ENCODE data around the gene NR1H3. TPM values are rescaled to one million over a fixed set of nuclear protein-coding genes. Genes with fewer than 3 reads are reported as not detected.

The NR1H3 gene
- total RNA-seq, 2 experiments from 2014 or later = 6.2 to 14.7 TPM

DNA sequence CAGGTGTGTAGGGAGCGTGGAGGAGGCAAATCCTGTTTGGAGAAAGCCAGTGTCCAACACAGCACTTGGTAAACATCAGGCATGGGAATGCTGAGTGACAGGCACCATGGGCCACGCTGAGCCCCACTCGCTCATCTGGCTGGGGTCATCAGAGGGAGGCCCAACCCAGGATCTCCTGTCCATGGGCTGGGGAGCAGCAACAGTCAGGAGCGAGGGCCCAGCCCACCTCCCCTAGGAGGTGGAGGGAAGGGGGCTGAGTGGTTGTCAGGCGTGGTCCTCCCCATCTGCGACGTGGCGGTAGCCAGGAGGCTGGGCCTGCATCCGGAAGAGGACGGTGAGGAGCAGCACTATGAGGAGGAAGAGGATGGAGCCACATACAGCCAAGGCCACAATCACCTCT, 17.9 kb upstream of the NR1H3 start:
- Histone ChIP-seq H3K9me3 (ENCODE audit: low read length) (no peaks in the 10 kb centered on the region), H3K27ac (ENCODE audit: low read depth, low read length, poor library complexity, severe bottlenecking) (no peak overlapping the region), H4K20me1 (ENCODE audit: insufficient read depth, low read length) (no peaks in the 10 kb centered on the region), H3K36me3 (ENCODE audit: insufficient read depth, low read length) (peaks cover 62% of the 10 kb centered on the region), H3K4me3 (ENCODE audit: low read depth, low read length, poor library complexity, severe bottlenecking) (no peak overlapping the region), H3K4me2 (ENCODE audit: low read length) (no peak overlapping the region), H2AFZ (ENCODE audit: low read length) (no peak overlapping the region), H3K4me1 (ENCODE audit: insufficient read depth, low read length, poor library complexity, severe bottlenecking) (no peaks in the 10 kb centered on the region), H3K9me2 (ENCODE audit: insufficient read depth, low read length) (no peaks in the 10 kb centered on the region), H3K79me2 (ENCODE audit: insufficient read depth, low read depth, low read length) (no peaks in the 10 kb centered on the region)
- TF ChIP-seq, protein P1, sequence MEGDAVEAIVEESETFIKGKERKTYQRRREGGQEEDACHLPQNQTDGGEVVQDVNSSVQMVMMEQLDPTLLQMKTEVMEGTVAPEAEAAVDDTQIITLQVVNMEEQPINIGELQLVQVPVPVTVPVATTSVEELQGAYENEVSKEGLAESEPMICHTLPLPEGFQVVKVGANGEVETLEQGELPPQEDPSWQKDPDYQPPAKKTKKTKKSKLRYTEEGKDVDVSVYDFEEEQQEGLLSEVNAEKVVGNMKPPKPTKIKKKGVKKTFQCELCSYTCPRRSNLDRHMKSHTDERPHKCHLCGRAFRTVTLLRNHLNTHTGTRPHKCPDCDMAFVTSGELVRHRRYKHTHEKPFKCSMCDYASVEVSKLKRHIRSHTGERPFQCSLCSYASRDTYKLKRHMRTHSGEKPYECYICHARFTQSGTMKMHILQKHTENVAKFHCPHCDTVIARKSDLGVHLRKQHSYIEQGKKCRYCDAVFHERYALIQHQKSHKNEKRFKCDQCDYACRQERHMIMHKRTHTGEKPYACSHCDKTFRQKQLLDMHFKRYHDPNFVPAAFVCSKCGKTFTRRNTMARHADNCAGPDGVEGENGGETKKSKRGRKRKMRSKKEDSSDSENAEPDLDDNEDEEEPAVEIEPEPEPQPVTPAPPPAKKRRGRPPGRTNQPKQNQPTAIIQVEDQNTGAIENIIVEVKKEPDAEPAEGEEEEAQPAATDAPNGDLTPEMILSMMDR (conservative IDR thresholded peaks at IDR 0.05; ENCODE audit: low read length) = no peak
- no peak for TF ChIP-seq EZH2phosphoT487 (IDR thresholded peaks at IDR 0.05; ENCODE audit: borderline replicate concordance, low read depth, low read length)
- no peak for DNase-seq (ENCODE audit: low spot score)
- ChIA-PET POLR2A (no interaction called here), CTCF (ENCODE audit: unreplicated experiment) (no interaction called here)
- BruUV-seq (replicated peaks) = no TSS peak
- intact Hi-C loops (cut with micrococcal nuclease; ENCODE audit: unreplicated experiment) = no loop called here

DNA sequence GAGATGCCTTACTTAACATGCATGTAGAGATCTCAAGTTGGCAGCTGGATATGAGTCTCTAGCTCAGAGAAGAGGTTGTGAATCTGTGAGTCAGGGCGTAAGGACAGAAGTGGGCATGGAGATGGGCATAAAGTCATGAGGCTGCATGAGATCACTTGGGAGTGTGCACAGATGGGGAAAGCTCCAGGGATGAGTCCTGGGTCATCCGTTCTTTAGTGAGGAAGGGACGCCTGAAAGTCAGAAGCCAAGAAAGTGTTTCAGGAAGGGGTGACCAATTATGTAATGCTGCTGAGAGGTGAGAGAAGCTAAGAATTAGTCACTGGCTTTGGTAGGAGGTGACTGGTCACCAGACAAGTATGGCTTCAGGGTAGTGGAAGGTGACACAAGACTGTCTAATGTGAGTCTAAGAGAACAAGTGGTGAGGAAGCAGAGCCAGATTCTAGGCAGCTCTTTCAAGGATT, 15.9 kb upstream of the NR1H3 start:
- Histone ChIP-seq H3K4me1 (ENCODE audit: insufficient read depth, low read length, poor library complexity, severe bottlenecking) (no peaks in the 10 kb centered on the region), H3K27ac (ENCODE audit: low read depth, low read length, poor library complexity, severe bottlenecking) (no peak overlapping the region), H4K20me1 (ENCODE audit: insufficient read depth, low read length) (no peaks in the 10 kb centered on the region), H2AFZ (ENCODE audit: low read length) (no peak overlapping the region), H3K36me3 (ENCODE audit: insufficient read depth, low read length) (peaks cover 70% of the 10 kb centered on the region), H3K9me2 (ENCODE audit: insufficient read depth, low read length) (no peaks in the 10 kb centered on the region), H3K4me3 (ENCODE audit: low read depth, low read length, poor library complexity, severe bottlenecking) (no peak overlapping the region), H3K9me3 (ENCODE audit: low read length) (no peaks in the 10 kb centered on the region), H3K4me2 (ENCODE audit: low read length) (no peak overlapping the region), H3K79me2 (ENCODE audit: insufficient read depth, low read depth, low read length) (no peaks in the 10 kb centered on the region)
- no peak for DNase-seq (ENCODE audit: low spot score)
- ChIA-PET POLR2A (interaction anchor here (0.6 to 1.4 kb wide), 4 partner anchors 9 to 557 kb away, joined by 3 to 5 read pairs (median 4); partner anchors contain the start of gene DDB2), CTCF (ENCODE audit: unreplicated experiment) (no interaction called here)
- BruUV-seq (replicated peaks) = no TSS peak
- intact Hi-C loops (cut with micrococcal nuclease; ENCODE audit: unreplicated experiment) = no loop called here
- TF ChIP-seq EZH2phosphoT487 (IDR thresholded peaks at IDR 0.05; ENCODE audit: borderline replicate concordance, low read depth, low read length) = no peak
- TF ChIP-seq, protein P1 (conservative IDR thresholded peaks at IDR 0.05; ENCODE audit: low read length) = no peak

DNA sequence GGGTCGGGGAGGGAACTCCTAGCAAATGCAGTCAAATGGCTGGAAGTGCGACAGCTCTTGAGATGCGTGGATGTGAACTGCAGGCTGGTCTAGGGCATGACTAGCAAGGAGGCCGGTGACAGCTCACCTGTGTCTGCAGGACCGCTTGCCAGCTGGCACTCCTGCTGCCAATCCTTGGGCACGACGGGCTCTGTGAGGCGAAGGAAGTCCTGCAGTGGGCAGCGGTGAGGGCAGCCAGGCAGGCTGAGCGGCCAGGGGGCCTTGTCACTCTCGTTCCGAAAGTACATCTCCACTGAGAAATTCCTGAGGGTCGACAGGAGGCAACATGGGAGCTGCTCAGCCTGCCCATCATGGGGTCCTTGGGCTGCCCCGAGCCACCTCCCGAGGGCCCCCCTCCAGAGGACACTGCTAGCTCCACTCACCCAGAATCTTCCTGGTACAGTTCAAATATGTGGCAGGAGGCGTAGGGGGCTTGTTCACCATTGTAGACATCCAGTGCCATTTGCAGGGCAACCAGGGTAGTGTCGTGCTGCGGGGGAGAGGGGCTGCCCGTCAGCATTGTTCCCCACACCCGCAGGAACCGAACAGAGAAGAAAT, 15.1 kb upstream of the NR1H3 start:
- peaks cover 8% of the 10 kb centered on the region; the same call in 1 of the 2 replicates for H3K79me2 ChIP-seq (ENCODE audit: insufficient read depth, low read depth, low read length)
- no peaks in the 10 kb centered on the region for H4K20me1 ChIP-seq (ENCODE audit: insufficient read depth, low read length)
- BruUV-seq (replicated peaks) = no TSS peak
- no peak overlapping the region for H3K4me3 ChIP-seq (ENCODE audit: low read depth, low read length, poor library complexity, severe bottlenecking)
- H3K36me3 ChIP-seq (ENCODE audit: insufficient read depth, low read length) = peaks cover 74% of the 10 kb centered on the region
- H3K4me1 ChIP-seq (ENCODE audit: insufficient read depth, low read length, poor library complexity, severe bottlenecking) = peaks cover 3% of the 10 kb centered on the region
- no peak for DNase-seq (ENCODE audit: low spot score)
- no peaks in the 10 kb centered on the region for H3K9me2 ChIP-seq (ENCODE audit: insufficient read depth, low read length)
- ChIA-PET CTCF (ENCODE audit: unreplicated experiment) (no interaction called here), POLR2A (interaction anchor here (0.6 to 1.4 kb wide), 2 partner anchors 10 to 556 kb away, joined by 4 read pairs; no protein-coding TSS in a partner anchor)
- H3K4me2 ChIP-seq (ENCODE audit: low read length) = no peak overlapping the region
- intact Hi-C loops (cut with micrococcal nuclease; ENCODE audit: unreplicated experiment) = no loop called here
- H2AFZ ChIP-seq (ENCODE audit: low read length) = no peak overlapping the region
- H3K27ac ChIP-seq (ENCODE audit: low read depth, low read length, poor library complexity, severe bottlenecking) = no peak overlapping the region
- TF ChIP-seq, protein P1 (conservative IDR thresholded peaks at IDR 0.05; ENCODE audit: low read length) = no peak
- TF ChIP-seq EZH2phosphoT487 (IDR thresholded peaks at IDR 0.05; ENCODE audit: borderline replicate concordance, low read depth, low read length) = no peak
- no peaks in the 10 kb centered on the region for H3K9me3 ChIP-seq (ENCODE audit: low read length)

Data from OCI-LY7 (cell line).